Measurements from ENCODE around the gene FGD6.

GRCh38 chr12:95116341-95116740, 100.9 kb downstream of the FGD6 start:
- no peak for TF ChIP-seq CTCF (IDR thresholded peaks at IDR 0.05 in 4 of 5, conservative IDR thresholded peaks at IDR 0.05 in 1 of 5)
- TF ChIP-seq POLR2A (IDR thresholded peaks at IDR 0.05) = no peak

All from gastrocnemius medialis (tissue), 4 donors.